ENCODE results near the gene DDB1. TPM values are rescaled to one million over a fixed set of nuclear protein-coding genes. Genes with fewer than 3 reads are reported as not detected.
A peak's percentile ranks its signal among the peaks of the same experiment; 100 is the strongest.

DDB1 gene
- total RNA-seq, 1 experiment from 2014 or later, result 297 TPM

DNA sequence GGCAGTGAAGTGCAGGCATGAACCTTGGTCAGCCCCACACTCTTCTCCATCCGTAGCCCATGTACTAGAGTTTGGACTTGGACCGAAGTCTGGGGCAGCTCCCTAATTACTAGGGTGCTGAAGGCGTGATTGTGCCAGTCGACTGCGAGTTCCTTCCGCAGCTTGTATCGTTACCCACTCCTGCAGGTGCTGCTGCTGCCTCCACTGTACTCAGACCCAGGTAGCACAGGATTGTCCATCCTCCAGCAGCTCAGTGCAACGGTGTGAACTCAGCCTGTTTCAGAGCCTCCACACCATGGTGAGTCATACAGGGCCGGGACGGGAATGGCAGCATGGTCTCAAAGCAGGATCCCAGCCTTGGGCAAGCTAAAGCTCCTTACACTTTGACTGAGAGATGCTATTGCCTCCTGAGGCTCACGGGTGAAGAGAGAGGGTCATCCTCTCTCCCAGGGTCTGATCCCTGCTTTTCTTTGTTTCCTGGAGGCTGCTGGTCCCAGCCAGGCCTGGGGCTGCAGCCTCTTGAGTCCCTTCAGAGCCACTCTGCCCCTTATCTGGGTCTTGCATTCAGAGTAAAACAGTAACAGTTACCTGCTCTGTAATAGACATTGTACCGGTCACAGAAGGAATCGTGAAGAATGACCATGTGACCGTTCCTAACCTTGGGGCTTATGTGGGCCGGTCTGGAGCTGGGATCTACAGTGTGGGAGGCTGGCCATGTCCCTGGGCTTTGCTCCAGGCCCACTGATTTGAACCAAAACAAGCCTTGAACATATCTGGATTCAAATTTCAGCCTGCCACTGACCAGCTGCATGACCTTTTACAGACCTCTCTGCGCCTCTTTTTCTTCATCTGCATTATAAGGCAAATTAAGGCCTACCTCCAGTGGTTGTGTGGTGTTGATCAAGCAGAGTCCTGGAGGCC is 1.8 kb upstream of the DDB1 start:
- Mint-ChIP-seq H3K27ac (peak overlapping the region; percentile 87 to 99 (median 91); a peak in 6 of 7 replicates), H3K4me3 (peak overlapping the region; percentile 95 to 98), H3K36me3 (ENCODE audit: insufficient read depth in 1 of 3, low read depth in 3 of 3) (peaks cover 11 to 35% (median 30%) of the 10 kb centered on the region in 3 experiments; a peak in 6 of 7 replicates), H3K9me3 (no peaks in the 10 kb centered on the region; a peak in 1 of 5 replicates), H3K4me1 (peaks cover 39 to 45% of the 10 kb centered on the region in 2 experiments), H3K27me3 (ENCODE audit: low read depth) (no peaks in the 10 kb centered on the region)
- Histone ChIP-seq H2BK15ac (ENCODE audit: low read depth, low read length) (no peak overlapping the region), H3K14ac (ENCODE audit: insufficient read depth, low read length) (no peak overlapping the region), H4K8ac (replicated peaks; ENCODE audit: insufficient read length, low read depth, low read length) (no peak overlapping the region), H3K4ac (ENCODE audit: low read depth, low read length) (no peak overlapping the region), H3K9ac (ENCODE audit: extremely low read depth, insufficient read length, low read length) (peak overlapping the region; percentile 42), H3K27ac (ENCODE audit: insufficient read length, low read depth, low read length) (no peak overlapping the region), H2AK5ac (ENCODE audit: insufficient read length, low read length) (no peak overlapping the region), H3K27me3 (ENCODE audit: insufficient read depth, low read length) (no peaks in the 10 kb centered on the region), H3K56ac (ENCODE audit: insufficient read length, low read depth, low read length) (no peak overlapping the region), H2BK12ac (ENCODE audit: insufficient read length, low read depth, low read length) (no peak overlapping the region), H2BK5ac (ENCODE audit: insufficient read length, low read length) (no peak overlapping the region), H3K23ac (ENCODE audit: insufficient read length, low read depth, low read length) (no peak overlapping the region), H4K20me1 (ENCODE audit: control insufficient read depth, insufficient read depth, insufficient read length) (no peaks in the 10 kb centered on the region), H2BK120ac (ENCODE audit: low read depth, low read length, poor library complexity, severe bottlenecking) (no peak overlapping the region), H2BK20ac (ENCODE audit: low read depth, low read length, poor library complexity, severe bottlenecking) (no peak overlapping the region), H3K23me2 (ENCODE audit: insufficient read length, low read depth, low read length, poor library complexity, severe bottlenecking) (peaks cover 13% of the 10 kb centered on the region), H3K4me2 (ENCODE audit: insufficient read depth, insufficient read length, low read length) (no peak overlapping the region), H4K91ac (ENCODE audit: insufficient read length, low read depth, low read length) (no peak overlapping the region), H4K5ac (ENCODE audit: insufficient read length, low read depth, low read length) (no peak overlapping the region), H2AFZ (ENCODE audit: low read length) (no peak overlapping the region), H3K4me1 (ENCODE audit: insufficient read depth, low read length) (peaks cover 5% of the 10 kb centered on the region), H3K79me2 (ENCODE audit: insufficient read depth, low read length) (peaks cover 18% of the 10 kb centered on the region), H3K79me1 (ENCODE audit: insufficient read depth, low read depth, low read length, poor library complexity, severe bottlenecking) (no peaks in the 10 kb centered on the region), H3T11ph (ENCODE audit: low read length) (no peak overlapping the region), H3K9me3 (ENCODE audit: control insufficient read depth, low read depth, low read length) (no peaks in the 10 kb centered on the region), H3K18ac (ENCODE audit: insufficient read length, low read depth, low read length) (no peak overlapping the region)
- TF ChIP-seq, protein P1, sequence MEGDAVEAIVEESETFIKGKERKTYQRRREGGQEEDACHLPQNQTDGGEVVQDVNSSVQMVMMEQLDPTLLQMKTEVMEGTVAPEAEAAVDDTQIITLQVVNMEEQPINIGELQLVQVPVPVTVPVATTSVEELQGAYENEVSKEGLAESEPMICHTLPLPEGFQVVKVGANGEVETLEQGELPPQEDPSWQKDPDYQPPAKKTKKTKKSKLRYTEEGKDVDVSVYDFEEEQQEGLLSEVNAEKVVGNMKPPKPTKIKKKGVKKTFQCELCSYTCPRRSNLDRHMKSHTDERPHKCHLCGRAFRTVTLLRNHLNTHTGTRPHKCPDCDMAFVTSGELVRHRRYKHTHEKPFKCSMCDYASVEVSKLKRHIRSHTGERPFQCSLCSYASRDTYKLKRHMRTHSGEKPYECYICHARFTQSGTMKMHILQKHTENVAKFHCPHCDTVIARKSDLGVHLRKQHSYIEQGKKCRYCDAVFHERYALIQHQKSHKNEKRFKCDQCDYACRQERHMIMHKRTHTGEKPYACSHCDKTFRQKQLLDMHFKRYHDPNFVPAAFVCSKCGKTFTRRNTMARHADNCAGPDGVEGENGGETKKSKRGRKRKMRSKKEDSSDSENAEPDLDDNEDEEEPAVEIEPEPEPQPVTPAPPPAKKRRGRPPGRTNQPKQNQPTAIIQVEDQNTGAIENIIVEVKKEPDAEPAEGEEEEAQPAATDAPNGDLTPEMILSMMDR (conservative IDR thresholded peaks at IDR 0.05), result no peak
- no CpG with 5 or more reads among the region's 16 CpGs for WGBS (ENCODE audit: extremely low coverage, insufficient read length, low lambda C conversion rate)
- DNase-seq, result no peak
